NCI-H2171 treated with DMSO at 0.1 percent for 48 hours (cell line): ENCODE data around the gene GPR21.

Experiments used
- DNase-seq: peaks from one replicate; lab custom pipeline; 2025; lab: John Stamatoyannopoulos, UW

GPR21 gene

GRCh38 chr9:123063896-123064295 is 30.4 kb downstream of the GPR21 start:
- no peak for DNase-seq

GRCh38 chr9:123064716-123065115 is 31.2 kb downstream of the GPR21 start:
- no peak for DNase-seq

- DNase-seq = no peak
Observed at GRCh38 chr9:123065196-123065595, 31.7 kb downstream of the GPR21 start.

GRCh38 chr9:123067136-123067535 is 33.7 kb downstream of the GPR21 start:
- no peak for DNase-seq

GRCh38 chr9:123069010-123069481 is 35.6 kb downstream of the GPR21 start:
- no peak for DNase-seq

- DNase-seq = no peak
Observed at GRCh38 chr9:123070198-123070597, 36.7 kb downstream of the GPR21 start.

- DNase-seq = no peak
Observed at GRCh38 chr9:123072407-123072995, 39.0 kb downstream of the GPR21 start.

- no peak for DNase-seq
Observed at GRCh38 chr9:123073441-123073840, 40.0 kb downstream of the GPR21 start.

GRCh38 chr9:123073991-123074422 is 40.5 kb downstream of the GPR21 start:
- no peak for DNase-seq

GRCh38 chr9:123074628-123075027 is 41.2 kb downstream of the GPR21 start:
- DNase-seq = no peak

GRCh38 chr9:123080444-123080843 is 47.0 kb downstream of the GPR21 start:
- no peak for DNase-seq

GRCh38 chr9:123081824-123082223 is 48.4 kb downstream of the GPR21 start:
- DNase-seq = peak; percentile 64

- DNase-seq = no peak
Observed at GRCh38 chr9:123083680-123084079, 50.2 kb downstream of the GPR21 start.

GRCh38 chr9:123084256-123084655 is 50.8 kb downstream of the GPR21 start:
- DNase-seq = no peak
